Epithelial cell of proximal tubule (primary cell): ENCODE results near the gene PRDX6. TPM values are rescaled to one million over a fixed set of nuclear protein-coding genes. Genes with fewer than 3 reads are reported as not detected.

Source experiments
- DNase-seq: peaks from one replicate; pipeline ENCODE4 v3.0.0-alpha.2; 2011; ENCODE audit warnings: low read depth
- H3K4me3 ChIP-seq: 2 replicates; pipeline ENCODE4 v1.5.1; 2011; ENCODE audit warnings: low read depth, mild to moderate bottlenecking, low read length
- CTCF ChIP-seq: conservative IDR thresholded peaks from 2 replicates; pipeline ENCODE4 v1.5.1; 2012; ENCODE audit warnings: low read depth, mild to moderate bottlenecking, low read length
- total RNA-seq: library from RNA; depleted of rRNA; stranded (reverse); fragments of >200 nt; gene quantifications from 2 replicates; pipeline ENCODE4 v1.2.3, GENCODE V29; 2015

PRDX6 gene
- total RNA-seq, 1 donor from 2014 or later: 262 TPM

GRCh38 chr1:173525926-173526325, 48.8 kb downstream of the PRDX6 start:
- TF ChIP-seq CTCF: no peak

GRCh38 chr1:173527151-173527826, 50.2 kb downstream of the PRDX6 start:
- no peak for TF ChIP-seq CTCF
- no peak overlapping the region for H3K4me3 ChIP-seq
- no peak for DNase-seq

More at GRCh38 chr1:173525926-173526325, 48.8 kb downstream of the PRDX6 start:
- no peak for DNase-seq
- H3K4me3 ChIP-seq: no peak overlapping the region

- DNase-seq: no peak
- TF ChIP-seq CTCF: no peak
- H3K4me3 ChIP-seq: no peak overlapping the region
These were observed 52.0 kb downstream of the PRDX6 start for GRCh38 chr1:173529106-173529505.

- no peak overlapping the region for H3K4me3 ChIP-seq
- no peak for DNase-seq
- TF ChIP-seq CTCF: no peak
These were observed 53.9 kb downstream of the PRDX6 start for GRCh38 chr1:173530795-173531693.

GRCh38 chr1:173532237-173532636, 55.1 kb downstream of the PRDX6 start:
- DNase-seq: no peak
- H3K4me3 ChIP-seq: no peak overlapping the region
- no peak for TF ChIP-seq CTCF

- no peak for TF ChIP-seq CTCF
- no peak overlapping the region for H3K4me3 ChIP-seq
- no peak for DNase-seq
These were observed 59.1 kb downstream of the PRDX6 start for GRCh38 chr1:173536223-173536622.

Other genes starting within 250 kb of the PRDX6 start
- gene SLC9C2, start 125.7 kb downstream of the PRDX6 start, total RNA-seq: not detected in 2 replicates
- gene TEX50, start 158.0 kb downstream of the PRDX6 start, total RNA-seq: not detected in 2 replicates
- 0.35 TPM in 1 of 2 replicates, not detected in the other for gene ANKRD45, start 192.5 kb downstream of the PRDX6 start, total RNA-seq
- 6.7 and 8.2 TPM in 2 replicates for gene KLHL20, start 237.6 kb downstream of the PRDX6 start, total RNA-seq